KOPT-K1 (cell line): ENCODE results near the gene NR3C2.

ENCODE experiments used
- H3K27ac ChIP-seq: fragments of 200-600 bp; sonication (generic); 2 replicates; pipeline ENCODE4 v1.5.1; 2016; ENCODE audit warnings: antibody characterized with exemption, mild to moderate bottlenecking, low read depth, low read length; ENCODE audit not compliant: poor library complexity, severe bottlenecking
- H3K36me3 ChIP-seq: fragments of 200-600 bp; sonication (generic); 2 replicates; pipeline ENCODE4 v1.5.1; 2017; ENCODE audit warnings: antibody characterized with exemption, mild to moderate bottlenecking, low read length, moderate library complexity; ENCODE audit not compliant: insufficient read depth
- H3K9me3 ChIP-seq: fragments of 200-600 bp; sonication (generic); 2 replicates; pipeline ENCODE4 v1.5.1; 2017; ENCODE audit warnings: antibody characterized with exemption, low read length, mild to moderate bottlenecking; ENCODE audit not compliant: insufficient read depth, poor library complexity, severe bottlenecking

Gene NR3C2

GRCh38 chr4:148110169-148110568, 332.0 kb downstream of the NR3C2 start:
- Histone ChIP-seq H3K36me3 (no peaks in the 10 kb centered on the region), H3K9me3 (no peaks in the 10 kb centered on the region), H3K27ac (no peak overlapping the region)

- H3K9me3 ChIP-seq = no peaks in the 10 kb centered on the region
- no peaks in the 10 kb centered on the region for H3K36me3 ChIP-seq
- no peak overlapping the region for H3K27ac ChIP-seq
Observed at GRCh38 chr4:148109216-148109615, 333.0 kb downstream of the NR3C2 start.

DNA sequence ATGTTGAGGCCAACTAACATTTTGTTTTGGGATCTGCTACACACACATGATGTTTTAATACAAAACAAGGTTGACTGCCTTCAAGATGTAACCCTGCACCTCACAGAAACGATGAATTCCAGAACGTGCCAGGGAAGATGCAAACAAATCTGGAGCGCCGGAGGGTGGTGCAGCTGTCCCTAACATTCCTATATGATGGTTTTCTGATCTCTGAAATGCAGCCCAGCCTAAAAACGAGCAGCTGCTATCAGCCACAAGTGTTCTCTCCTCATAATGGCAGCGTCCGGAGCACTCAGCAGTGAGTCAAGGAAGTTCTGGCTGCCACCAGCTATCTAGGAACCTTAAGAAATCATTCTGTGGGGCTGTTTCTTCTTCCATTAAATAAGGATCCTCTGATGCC, 333.4 kb downstream of the NR3C2 start:
- Histone ChIP-seq H3K9me3 (no peaks in the 10 kb centered on the region), H3K27ac (no peak overlapping the region), H3K36me3 (no peaks in the 10 kb centered on the region)

DNA sequence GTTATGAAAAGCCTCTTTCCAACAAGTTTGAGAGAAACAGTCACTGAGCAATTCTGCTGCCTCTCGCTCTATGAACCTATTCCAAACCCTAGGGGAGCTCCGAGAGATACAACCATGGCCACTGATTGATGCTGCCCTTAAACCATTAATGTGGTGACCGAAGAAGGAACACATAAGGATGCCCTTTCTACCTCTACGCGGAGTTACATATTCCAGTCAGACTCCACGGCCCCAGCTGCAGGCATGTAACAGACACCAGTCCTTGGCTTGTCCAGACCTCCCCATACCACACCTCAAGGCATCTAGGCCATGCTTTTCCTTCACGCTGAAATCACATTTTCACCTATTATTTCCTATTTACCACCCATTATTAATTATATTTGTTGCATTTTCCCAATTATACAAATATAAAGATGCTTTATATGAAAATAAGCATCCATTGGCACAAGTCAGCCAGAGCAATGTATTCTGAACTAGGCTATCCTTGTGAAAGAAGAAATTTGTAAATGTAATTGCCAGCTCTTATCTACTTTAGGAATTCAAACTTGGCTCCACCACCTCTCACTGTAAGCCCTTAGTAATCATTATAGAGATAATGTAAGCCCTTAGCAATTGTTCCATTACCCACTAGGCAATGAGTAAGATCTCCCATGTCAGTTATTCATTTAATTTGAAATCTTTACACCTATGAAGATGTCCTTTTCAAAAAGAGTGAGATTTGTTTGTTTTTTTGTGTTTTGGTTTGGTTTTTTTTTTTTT, 338.4 kb downstream of the NR3C2 start:
- no peaks in the 10 kb centered on the region for H3K9me3 ChIP-seq
- H3K36me3 ChIP-seq = no peaks in the 10 kb centered on the region
- no peak overlapping the region for H3K27ac ChIP-seq

GRCh38 chr4:148101790-148102189, 340.4 kb downstream of the NR3C2 start:
- Histone ChIP-seq H3K36me3 (no peaks in the 10 kb centered on the region), H3K9me3 (no peaks in the 10 kb centered on the region), H3K27ac (no peak overlapping the region)

DNA sequence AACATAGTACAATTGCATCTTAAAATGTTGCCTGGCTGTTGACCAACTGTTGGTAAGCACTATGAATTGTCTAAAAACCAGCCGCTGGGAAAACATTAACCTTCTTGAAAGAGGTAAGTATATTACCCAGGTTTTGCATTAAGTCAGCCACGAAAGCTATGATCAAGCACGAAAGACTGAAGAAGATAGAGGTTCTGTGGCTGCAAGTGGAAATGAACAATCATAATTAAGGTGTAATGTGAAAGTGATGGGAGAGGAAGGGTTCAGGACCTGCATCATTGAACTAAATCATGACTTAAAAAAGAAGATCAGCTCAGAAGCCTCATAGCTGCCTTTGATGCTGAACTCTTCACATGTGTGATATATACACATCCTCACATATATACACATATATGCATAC, 341.0 kb downstream of the NR3C2 start:
- Histone ChIP-seq H3K9me3 (no peaks in the 10 kb centered on the region), H3K36me3 (no peaks in the 10 kb centered on the region), H3K27ac (no peak overlapping the region)

DNA sequence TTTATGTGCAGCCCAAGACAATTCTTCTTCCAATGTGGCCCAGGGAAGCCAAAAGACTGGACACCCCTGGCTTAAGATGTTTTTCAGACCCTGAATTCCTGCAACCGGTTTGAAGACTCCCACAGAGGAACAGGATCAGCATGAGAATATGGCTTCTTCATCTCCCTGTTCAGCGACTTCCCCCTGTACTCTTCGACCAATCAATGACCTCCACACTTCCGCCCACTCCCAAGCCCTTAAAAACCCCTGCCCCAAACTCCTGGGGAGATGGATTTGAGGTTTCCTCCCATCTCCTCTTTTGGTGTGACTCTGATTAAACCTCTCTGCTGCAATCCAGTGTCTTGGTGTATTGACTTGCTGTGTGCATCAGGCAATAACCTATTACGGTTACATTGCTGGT, 344.4 kb downstream of the NR3C2 start:
- no peaks in the 10 kb centered on the region for H3K9me3 ChIP-seq
- no peak overlapping the region for H3K27ac ChIP-seq
- no peaks in the 10 kb centered on the region for H3K36me3 ChIP-seq

DNA sequence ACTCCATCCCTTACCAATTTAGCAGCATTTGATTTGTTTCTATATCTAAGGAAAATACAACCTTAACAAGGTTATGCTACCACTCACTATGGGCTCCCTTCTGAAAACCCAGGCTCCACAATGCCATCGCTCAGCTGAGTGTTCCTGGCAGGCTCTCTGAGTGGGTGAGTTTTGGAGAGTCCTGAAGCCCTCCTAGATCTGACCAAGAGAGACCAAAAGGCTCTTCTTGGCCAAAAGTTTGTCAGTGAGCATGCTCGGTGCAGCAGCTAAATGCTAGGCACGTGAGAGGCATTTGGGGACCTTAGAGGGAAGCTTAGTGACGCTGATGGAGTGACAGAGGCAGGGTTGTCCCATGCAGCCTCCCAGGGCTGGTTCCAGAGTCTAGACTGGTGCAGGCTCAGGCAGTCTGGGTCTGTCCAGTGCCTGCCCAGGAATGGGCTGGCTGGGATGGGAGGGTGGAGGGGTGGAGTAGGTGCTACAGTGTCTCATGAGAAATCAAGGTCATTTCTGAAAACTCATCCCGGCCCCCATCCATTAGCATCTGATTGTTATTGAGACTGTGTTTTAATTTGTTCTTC, 346.8 kb downstream of the NR3C2 start:
- Histone ChIP-seq H3K27ac (no peak overlapping the region), H3K36me3 (no peaks in the 10 kb centered on the region), H3K9me3 (no peaks in the 10 kb centered on the region)

GRCh38 chr4:148094149-148094548, 348.1 kb downstream of the NR3C2 start:
- H3K36me3 ChIP-seq = no peaks in the 10 kb centered on the region
- H3K9me3 ChIP-seq = no peaks in the 10 kb centered on the region
- H3K27ac ChIP-seq = no peak overlapping the region

GRCh38 chr4:148093065-148093464, 349.1 kb downstream of the NR3C2 start:
- H3K27ac ChIP-seq = no peak overlapping the region
- H3K36me3 ChIP-seq = no peaks in the 10 kb centered on the region

GRCh38 chr4:148092316-148093014, 349.7 kb downstream of the NR3C2 start:
- Histone ChIP-seq H3K9me3 (no peaks in the 10 kb centered on the region), H3K27ac (no peak overlapping the region), H3K36me3 (no peaks in the 10 kb centered on the region)

More at GRCh38 chr4:148093065-148093464, 349.1 kb downstream of the NR3C2 start:
- no peaks in the 10 kb centered on the region for H3K9me3 ChIP-seq

DNA sequence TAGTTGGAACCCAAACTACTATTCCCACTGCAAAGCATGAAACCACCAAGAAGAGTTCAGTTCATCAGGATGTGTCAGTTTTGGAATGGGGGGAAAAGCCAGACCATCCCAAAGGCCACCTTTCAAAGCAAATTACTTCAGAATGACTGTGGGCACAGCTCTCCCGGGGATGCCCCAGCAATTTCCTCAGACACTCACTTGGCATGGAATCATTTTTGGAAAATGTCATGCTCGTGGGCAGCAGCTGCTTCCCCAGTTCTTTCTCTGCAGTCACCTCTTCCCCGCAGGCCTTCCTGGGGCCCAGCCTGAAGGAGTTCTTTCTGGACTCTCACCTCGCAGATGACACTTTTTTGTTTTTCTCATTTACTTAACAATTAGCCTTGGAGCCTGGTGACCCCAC, 350.3 kb downstream of the NR3C2 start:
- Histone ChIP-seq H3K27ac (no peak overlapping the region), H3K36me3 (no peaks in the 10 kb centered on the region), H3K9me3 (no peaks in the 10 kb centered on the region)

DNA sequence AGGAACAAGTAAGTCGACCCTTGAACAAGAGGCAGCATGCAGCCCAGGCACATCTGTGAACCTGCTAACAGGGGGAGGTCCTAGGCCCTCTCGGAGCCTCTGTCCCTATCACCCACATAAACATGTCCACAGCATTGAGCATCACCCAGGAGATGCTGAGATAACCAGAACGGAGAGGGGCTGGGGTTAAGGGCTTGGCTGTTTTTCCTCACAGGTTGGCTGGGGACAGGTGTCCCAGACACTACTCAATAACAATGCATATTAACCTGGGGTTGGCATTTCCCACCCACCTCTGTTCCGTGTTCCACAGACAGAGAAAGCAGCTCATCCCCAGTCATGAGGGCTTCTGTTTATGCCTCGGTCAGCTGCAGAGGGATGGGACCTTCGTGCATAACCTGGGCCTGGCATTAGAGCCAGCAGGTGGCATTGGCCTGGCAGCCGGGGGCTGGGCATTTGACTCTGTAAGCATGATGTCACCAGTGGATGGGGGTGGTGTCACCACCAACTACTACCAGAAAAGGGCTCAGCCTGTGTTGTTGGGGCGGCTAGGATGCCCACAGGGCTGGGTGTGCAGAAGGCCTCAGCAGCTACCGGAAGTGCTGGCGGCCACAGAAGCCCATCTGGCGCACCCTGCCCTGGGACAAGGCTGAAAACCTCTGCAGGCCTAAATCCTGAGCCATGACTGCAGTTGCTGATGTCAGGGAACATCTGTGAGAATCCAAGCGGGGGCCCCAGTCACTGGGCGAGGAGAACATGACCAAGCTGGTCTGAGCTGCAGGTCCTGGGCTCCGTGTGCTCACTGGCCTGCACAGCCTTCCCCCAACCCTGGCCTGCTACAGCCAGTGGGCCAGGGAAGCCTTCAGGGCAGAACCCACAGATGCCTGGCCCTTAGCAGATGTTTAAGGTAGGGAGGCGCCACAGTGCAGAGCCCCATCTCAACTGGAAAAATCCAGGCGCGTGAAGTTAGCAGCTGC, 351.4 kb downstream of the NR3C2 start:
- Histone ChIP-seq H3K27ac (no peak overlapping the region), H3K36me3 (no peaks in the 10 kb centered on the region), H3K9me3 (no peaks in the 10 kb centered on the region)

- H3K9me3 ChIP-seq = no peaks in the 10 kb centered on the region
- H3K27ac ChIP-seq = no peak overlapping the region
- no peaks in the 10 kb centered on the region for H3K36me3 ChIP-seq
Observed at GRCh38 chr4:148090029-148090428, 352.2 kb downstream of the NR3C2 start.

DNA sequence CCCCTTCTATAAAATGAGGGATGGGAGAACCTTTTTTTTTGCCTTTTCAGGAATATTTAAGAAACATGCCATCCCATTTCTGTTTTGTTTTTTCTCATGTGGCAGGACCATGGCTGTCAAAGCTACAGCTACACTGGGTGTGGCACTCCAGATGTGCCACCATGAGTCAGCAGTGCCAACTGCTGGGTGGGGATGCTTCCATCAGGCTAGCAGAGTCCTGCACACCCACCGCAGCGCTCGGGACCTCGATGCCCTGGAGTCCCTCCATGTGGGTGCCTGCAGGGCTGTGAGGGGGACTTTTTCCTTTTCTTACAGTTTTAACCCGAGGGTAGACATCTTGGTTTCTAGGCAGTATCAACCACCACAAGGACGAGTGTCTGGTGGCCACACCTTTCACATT, 352.6 kb downstream of the NR3C2 start:
- Histone ChIP-seq H3K36me3 (no peaks in the 10 kb centered on the region), H3K9me3 (no peaks in the 10 kb centered on the region)

More for the DNA sequence above, 352.6 kb downstream of the NR3C2 start:
- H3K27ac ChIP-seq = no peak overlapping the region
